GM21576 (cell line): ENCODE measurements around the gene DMRT2.

Experiments
- ATAC-seq: cut with Tn5 transposase; IDR thresholded peaks from one replicate; pipeline ENCODE4 v1.9.1; 2021; ENCODE audit warnings: mild to moderate bottlenecking, moderate library complexity; ENCODE audit not compliant: unreplicated experiment

Gene DMRT2

GRCh38 chr9:1050125-1050895 lies at the start of gene DMRT2:
TSS of gene DMRT2 (plus strand) at chr9:1050357. CDS start at chr9:1051614, 1,257 bp downstream.
- no peak for ATAC-seq

- ATAC-seq, result no peak
Observed at GRCh38 chr9:1001838-1002237, 48.3 kb upstream of the DMRT2 start.

- ATAC-seq, result no peak
Observed at GRCh38 chr9:1002678-1003077, 47.5 kb upstream of the DMRT2 start.

- peak; percentile 64 for ATAC-seq
Observed at GRCh38 chr9:1005043-1005667, 45.0 kb upstream of the DMRT2 start.

- ATAC-seq, result no peak
Observed at GRCh38 chr9:1007312-1007711, 42.8 kb upstream of the DMRT2 start.

GRCh38 chr9:1008216-1008615 lies 41.9 kb upstream of the DMRT2 start:
- no peak for ATAC-seq

- ATAC-seq, result peak; percentile 90
Observed at GRCh38 chr9:1009101-1009707, 41.0 kb upstream of the DMRT2 start.

- no peak for ATAC-seq
Observed at GRCh38 chr9:1013021-1013420, 37.1 kb upstream of the DMRT2 start.

GRCh38 chr9:1014225-1014624 lies 35.9 kb upstream of the DMRT2 start:
- no peak for ATAC-seq

GRCh38 chr9:1014640-1015039 lies 35.5 kb upstream of the DMRT2 start:
- ATAC-seq, result no peak

GRCh38 chr9:1018121-1018520 lies 32.0 kb upstream of the DMRT2 start:
- no peak for ATAC-seq

GRCh38 chr9:1024112-1024511 lies 26.0 kb upstream of the DMRT2 start:
- ATAC-seq, result no peak

- ATAC-seq, result no peak
Observed at GRCh38 chr9:1025131-1025530, 25.0 kb upstream of the DMRT2 start.

GRCh38 chr9:1026219-1026618 lies 23.9 kb upstream of the DMRT2 start:
- ATAC-seq, result no peak

- no peak for ATAC-seq
Observed at GRCh38 chr9:1028501-1029190, 21.5 kb upstream of the DMRT2 start.

- no peak for ATAC-seq
Observed at GRCh38 chr9:1031951-1032601, 18.1 kb upstream of the DMRT2 start.

- ATAC-seq, result no peak
Observed at GRCh38 chr9:1034271-1034670, 15.9 kb upstream of the DMRT2 start.

- no peak for ATAC-seq
Observed at GRCh38 chr9:1039589-1039988, 10.6 kb upstream of the DMRT2 start.

- no peak for ATAC-seq
Observed at GRCh38 chr9:1042466-1042865, 7.7 kb upstream of the DMRT2 start.

GRCh38 chr9:1044643-1045042 lies 5.5 kb upstream of the DMRT2 start:
- ATAC-seq, result no peak
